GM18519 (cell line): Measurements from ENCODE around the gene TBX5.

Experiments
- ATAC-seq: cut with Tn5 transposase; IDR thresholded peaks from one replicate; pipeline ENCODE4 v1.9.1; 2021; ENCODE audit warnings: mild to moderate bottlenecking, moderate library complexity; ENCODE audit not compliant: unreplicated experiment, low FRiP score

Gene TBX5

DNA sequence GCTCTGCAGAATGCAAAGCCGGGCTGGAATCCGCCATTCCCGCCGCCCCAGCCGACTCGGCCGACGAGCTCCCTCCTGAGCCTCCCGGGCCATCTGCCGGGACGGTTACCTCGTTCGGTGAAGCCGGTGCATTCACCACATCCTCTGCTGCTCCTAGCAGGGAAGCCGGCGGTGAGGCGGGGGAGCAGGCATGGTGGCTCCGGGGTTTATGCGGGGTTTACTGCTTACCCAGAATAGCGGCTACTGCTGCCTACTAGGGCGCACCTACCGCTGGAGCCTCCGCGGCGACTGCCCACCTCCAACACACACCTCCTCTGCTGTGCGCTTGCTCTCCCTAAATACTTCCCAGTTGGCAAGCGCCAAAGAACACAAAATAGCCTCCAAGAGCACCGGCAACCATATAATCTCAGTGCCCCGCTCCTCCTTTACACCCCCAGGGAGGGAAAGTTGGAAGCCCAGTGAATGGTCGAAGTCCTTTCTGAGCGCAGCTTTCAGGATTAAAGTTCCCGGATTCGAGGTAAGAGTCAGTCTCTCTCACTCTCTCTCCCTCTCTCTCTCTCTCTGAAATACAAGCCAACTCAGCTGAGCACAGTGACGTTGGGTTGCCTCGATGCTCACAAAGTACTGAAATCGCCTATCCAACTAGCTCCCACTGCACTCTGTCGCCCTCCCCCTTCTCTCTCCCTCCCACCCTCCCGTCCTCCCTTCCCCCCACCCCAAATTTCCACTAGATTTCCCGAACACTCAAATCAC is at the start of gene TBX5:
Gene TBX5, minus strand, starts transcription at position 626 of the 753 bp plus-strand sequence. CDS start 2,246 bp downstream, outside the sequence.
- ATAC-seq = no peak

DNA sequence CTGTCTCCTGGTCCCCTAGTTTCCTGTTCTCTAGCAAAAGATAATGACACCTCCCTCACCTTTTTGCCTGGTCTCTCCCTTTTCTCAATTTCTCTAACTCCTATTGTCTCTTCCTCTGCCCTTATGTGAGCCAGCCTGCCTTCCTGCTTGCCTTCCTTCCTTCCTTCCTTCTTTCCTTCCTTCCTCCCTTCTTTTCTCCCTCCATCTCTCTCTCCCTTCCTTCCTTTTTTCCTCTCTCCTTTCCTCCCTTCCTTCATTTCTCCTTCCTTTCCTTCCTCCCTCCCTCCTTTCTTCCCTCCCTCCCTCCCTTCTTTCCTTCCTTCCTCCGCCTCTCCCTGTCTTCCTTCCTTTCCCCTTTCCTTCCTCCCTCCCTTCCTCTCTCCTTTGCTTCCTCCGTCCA is 45.7 kb upstream of the TBX5 start:
- no peak for ATAC-seq

DNA sequence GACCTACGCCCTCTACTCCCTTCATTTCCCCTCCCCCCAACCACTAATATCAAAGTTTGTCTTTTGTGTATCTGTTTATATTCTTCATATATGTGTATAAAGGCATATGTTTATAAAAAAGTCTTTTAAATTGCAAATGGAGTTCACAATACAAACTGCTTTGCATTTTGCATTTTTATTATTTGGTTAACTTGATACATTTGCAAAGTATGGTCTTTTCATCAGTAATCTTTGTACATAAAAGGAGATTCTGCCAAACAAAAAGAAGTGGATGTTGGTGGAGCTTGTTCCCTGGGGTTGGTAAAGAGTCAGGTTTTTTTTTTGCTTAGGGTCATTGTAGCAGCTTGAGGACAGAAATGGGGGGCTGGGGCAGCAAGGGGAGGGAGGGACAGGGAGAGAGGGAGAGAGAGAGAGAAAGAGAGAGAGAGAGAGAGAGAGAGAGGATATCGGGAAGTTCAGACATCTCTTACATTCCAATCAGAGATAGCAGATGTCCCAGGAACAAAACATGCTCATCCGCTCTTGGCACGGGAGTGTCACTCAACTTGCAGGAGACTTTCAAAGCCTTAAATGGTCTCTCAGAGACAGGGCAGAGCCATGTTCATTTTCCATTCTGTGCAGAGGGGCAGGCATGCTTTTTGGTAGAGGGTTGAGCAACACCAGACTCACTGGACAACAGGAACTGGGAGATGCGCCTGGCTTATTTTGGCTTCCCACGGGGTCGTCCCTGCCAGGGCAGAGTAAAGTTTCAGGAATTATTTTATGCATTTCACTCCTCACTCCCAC is 44.8 kb upstream of the TBX5 start:
- ATAC-seq = no peak

- ATAC-seq = no peak
These were observed 44.1 kb upstream of the TBX5 start for GRCh38 chr12:114450019-114450418.

DNA sequence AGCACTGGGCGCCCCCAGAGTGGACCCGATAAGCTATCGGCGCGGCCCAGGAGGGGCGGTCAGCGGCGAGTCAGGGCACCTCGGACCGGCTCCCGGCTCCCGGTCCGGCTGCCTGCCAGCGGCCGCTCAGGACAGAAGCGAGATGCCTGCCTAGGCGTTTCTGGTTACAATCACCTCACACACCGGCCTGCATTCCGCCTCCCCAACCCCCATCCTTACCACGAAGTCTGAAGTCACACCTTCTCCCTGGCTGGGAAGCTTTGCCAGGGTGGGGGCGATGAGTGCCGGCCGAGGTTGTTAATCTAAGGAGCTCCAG is 42.6 kb upstream of the TBX5 start:
- ATAC-seq = no peak

- ATAC-seq = no peak
These were observed 42.1 kb upstream of the TBX5 start for GRCh38 chr12:114447799-114448617.

DNA sequence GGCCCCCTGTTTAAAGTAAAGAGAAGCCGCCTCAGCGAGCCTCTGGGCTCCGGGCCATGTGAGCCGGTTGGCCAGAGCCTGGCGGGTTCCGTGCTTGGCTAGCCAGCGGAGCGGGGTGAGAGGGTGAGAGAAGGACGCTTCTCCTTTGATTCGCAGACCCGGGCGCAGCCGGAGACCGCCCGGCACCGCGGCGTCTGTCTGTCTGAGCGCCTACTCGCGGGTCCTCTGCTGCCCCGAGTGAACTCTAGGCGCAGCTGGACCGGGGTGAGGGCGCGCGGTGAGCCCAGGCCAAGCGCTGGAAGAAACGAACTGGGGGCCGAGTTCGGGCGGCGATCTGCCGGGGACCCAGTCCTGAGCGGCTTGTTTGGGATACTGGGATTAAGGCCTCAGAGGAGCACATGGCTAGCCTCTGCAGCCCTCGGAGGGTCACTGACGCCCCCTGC is 41.4 kb upstream of the TBX5 start:
- no peak for ATAC-seq

- no peak for ATAC-seq
These were observed 39.7 kb upstream of the TBX5 start for GRCh38 chr12:114445401-114446323.

GRCh38 chr12:114444422-114445279 is 38.7 kb upstream of the TBX5 start:
- ATAC-seq = no peak

GRCh38 chr12:114443607-114444421 is 37.9 kb upstream of the TBX5 start:
- ATAC-seq = no peak

DNA sequence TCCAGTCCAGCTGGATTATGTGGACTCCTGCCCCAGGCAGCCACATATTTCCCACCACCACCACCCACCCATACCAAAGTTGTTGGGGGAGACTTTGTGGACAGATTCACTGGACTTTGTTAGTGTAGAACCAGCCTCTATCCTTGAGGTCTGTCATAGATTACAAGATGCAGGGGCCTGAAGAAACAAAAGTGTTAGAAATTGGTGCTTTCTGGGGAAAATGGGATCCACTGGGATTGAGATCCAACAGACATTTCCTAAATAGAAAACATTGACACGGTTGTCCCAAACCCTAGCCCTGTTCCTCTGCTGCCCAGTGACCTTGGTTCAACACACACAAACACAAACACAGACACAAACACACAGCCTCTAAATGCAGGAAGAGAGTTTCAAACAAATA is 36.6 kb upstream of the TBX5 start:
- no peak for ATAC-seq

DNA sequence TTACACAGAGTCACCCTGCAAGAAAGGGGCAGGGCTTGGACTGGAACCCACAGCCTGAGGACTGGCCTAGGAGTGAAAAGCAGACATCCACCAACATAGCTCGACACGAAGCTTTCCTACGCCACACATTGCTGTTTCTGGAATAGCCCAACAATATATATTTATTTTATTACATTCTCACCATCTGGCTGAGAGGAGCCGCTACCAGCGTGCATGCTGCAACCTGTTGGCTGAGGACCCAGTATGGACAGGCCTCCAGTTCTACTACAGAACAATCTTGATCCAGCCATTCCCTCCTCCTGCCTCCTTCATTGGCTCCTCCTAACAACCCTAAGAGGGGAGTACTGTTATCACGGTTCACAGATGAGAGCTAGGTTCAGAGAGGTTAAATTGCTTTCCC is 35.6 kb upstream of the TBX5 start:
- ATAC-seq = no peak

- ATAC-seq = no peak
These were observed 35.1 kb upstream of the TBX5 start for GRCh38 chr12:114441039-114441383.

DNA sequence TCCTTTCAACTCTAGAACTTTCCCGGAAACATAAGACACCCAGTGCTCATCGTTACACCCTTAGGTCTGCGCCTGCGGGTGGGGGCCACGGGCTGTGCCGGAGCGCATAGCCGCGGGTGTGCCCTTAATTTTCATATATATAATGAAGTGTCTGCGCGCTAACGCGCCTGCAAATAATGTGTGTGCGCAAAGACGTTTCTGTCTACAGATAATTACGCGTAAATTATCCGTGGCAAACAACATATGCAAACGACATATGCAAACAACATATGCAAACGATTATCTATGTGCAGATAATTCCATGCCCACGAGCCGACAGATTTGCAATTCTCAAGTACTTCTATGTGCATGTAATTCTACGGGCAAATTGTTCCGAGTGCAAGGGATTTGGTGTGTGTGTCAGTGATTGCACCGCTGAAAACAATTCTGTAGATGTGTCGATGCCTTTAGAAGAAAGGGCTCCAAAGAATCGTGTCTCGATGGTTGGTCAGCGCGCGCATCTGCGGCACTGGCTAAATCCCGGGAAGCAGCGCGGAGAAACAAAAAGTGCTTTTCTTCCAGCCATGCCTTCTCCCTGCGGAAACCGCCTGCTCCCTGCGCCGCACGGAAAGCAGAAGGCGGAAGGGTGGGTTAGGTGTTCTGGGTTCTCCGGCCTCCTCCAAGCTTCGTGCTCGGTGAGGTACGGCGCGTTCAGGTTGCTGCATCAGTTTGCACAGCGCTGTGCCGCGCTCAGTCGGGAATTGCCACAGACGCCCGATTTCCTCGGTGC is 34.5 kb upstream of the TBX5 start:
- ATAC-seq = no peak

GRCh38 chr12:114439817-114440216 is 33.9 kb upstream of the TBX5 start:
- ATAC-seq = no peak

DNA sequence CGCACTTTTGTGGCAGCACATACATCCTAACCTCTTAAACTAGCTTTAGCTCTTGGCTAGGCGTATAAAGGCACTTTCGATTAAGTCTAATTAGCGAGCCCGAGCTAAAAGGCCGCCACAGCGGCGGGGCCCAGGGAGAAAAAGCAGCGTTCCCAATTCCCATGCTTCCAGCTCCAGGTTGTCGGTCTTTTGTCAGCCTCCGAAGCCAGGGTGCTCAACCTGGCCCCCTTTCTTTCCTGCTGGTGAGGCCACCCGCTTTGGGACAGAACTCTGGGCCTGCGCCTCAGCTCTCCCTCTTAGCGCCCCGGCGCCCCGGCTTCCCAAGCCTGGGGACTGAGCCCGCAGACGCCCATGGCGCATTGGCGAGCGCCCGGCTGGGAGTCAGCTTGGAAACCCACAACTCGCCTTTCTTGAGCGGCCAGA is 33.3 kb upstream of the TBX5 start:
- ATAC-seq = no peak

DNA sequence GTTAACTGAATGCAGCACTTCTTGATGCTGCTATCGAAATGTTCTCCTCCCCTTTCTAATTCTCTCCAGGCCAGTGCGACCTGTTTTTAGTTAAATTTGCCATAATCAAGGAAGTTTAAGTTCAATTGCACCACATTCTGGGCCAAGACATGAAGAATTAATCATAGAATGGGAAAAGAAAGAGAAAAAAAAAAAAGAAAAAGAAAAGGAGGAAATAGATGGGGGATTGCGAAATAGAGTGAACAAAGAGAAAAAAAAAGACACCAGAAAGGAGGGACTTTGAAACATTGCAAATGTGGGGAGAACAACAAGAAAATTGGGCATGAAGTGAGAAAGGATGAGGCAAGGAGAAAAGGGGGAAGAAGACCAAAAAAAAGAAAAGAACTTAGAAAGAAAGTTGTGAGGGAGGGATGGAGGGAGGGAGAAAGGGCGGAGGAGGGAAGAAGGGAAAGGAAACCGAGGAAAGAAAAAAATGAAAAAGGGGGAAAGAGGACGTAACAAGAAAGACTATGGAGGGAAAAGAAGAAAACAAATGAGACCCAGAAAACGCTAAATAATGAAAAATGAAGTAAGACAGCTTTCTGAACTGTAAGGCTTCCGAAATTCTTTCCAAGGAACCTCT is 32.8 kb upstream of the TBX5 start:
- no peak for ATAC-seq
